Measurements from ENCODE around the gene MALL.
"Not testable (repeated sequence)": the region's sequence is repeated elsewhere in the genome, so short reads cannot be mapped to it uniquely, and the experiment has no call there.

The MALL gene

DNA sequence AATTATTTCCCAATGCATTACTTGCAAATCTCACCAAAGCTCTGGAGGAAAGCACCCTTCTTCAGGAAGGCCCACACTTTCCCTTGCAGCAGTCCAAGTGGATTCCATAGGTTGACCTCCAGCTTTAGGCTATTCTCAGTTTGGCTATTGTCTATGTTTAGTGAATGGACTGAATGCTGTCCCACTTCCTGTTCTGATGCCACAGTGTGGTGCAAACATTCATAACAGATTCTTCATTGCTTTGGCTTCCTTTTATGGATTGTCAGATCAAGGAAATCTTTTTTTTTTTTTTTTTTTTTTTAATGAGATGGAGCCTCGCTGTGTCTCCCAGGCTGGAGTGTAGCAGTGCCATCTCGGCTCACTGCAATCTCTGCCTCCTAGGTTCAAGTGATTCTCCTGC lies 55.1 kb downstream of the MALL start:
- not testable (repeated sequence) for H3K4me3 ChIP-seq (ENCODE audit: low read length); H3K27me3 ChIP-seq (ENCODE audit: control insufficient read depth, insufficient read depth, low read length); H3K27ac ChIP-seq (ENCODE audit: low read length); DNase-seq (ENCODE audit: low read depth, low spot score); H3K9me3 ChIP-seq (ENCODE audit: control insufficient read depth, insufficient read depth, low read length); H3K4me1 ChIP-seq (ENCODE audit: control insufficient read depth, insufficient read depth, low read length); H3K36me3 ChIP-seq (ENCODE audit: control insufficient read depth, insufficient read depth, low read length)
- WGBS (ENCODE audit: insufficient coverage, insufficient read length) = no CpG with 5 or more reads among the region's 2 CpGs

DNA sequence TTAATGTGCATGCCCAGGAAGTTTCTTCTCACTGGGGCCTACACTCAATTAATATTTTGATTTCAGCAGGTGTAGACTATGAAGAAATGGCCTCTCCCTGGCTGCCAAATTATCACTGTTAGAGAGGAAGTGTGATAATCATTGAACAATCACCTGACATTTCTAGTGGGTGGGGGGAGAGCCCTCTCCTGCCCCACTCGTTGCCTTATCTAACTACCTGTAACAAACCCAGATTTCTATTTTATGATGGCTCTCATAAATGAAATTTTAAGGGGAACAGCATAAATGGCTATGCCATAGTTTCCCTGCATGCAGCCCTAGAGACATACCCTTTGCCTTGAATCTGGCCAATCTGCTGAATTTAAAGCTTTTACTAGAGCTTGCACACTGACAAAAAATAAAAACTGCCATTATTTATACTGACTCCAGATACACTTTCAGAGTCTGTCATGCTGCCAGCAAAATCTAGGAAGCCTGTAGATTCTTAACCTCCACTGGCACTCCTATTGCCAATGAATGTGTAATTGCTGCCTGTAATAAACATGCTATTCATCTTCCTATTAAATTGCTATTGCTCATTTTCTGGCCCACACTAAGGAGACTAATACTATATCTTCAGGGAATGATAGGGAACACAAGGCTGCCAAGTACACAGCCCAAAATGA lies 55.8 kb downstream of the MALL start:
- H3K27me3 ChIP-seq (ENCODE audit: control insufficient read depth, insufficient read depth, low read length); DNase-seq (ENCODE audit: low read depth, low spot score); H3K27ac ChIP-seq (ENCODE audit: low read length); H3K4me3 ChIP-seq (ENCODE audit: low read length); H3K9me3 ChIP-seq (ENCODE audit: control insufficient read depth, insufficient read depth, low read length); H3K36me3 ChIP-seq (ENCODE audit: control insufficient read depth, insufficient read depth, low read length); H3K4me1 ChIP-seq (ENCODE audit: control insufficient read depth, insufficient read depth, low read length): not testable (repeated sequence)
- no CpG with 5 or more reads among the region's 1 CpG for WGBS (ENCODE audit: insufficient coverage, insufficient read length)

DNA sequence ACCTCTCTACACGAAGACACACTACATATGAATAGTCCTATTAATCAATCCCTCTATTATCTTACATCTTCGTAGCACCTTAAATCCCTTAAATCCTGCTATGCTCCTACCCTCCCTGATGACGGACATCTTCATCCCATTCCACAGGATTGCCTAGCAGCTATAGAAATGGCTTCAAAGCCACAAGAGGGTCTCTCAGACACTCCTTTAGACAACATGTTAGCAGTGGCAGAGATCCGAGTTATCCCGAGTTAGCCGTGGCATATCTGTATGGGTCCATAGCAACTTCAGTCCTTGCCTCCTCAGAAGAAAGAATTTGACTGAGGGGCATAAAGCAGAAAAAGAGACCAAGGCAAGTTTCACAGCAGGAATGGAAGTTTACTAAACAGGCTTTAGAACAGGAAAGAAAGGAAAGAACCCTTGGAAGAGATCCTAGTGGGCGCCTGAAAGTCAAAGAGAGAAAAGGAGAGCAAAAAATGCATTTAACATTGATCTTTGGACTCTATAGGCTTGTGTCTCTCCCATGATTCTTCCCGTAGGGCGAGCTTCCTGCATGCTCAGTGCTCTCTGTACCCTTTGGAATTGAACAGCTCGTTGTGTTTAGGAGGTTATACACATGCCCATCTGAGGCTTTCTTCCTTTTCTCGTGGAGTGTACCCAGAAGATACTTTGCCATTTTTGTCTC lies 56.5 kb downstream of the MALL start:
- not testable (repeated sequence) for H3K27me3 ChIP-seq (ENCODE audit: control insufficient read depth, insufficient read depth, low read length); H3K4me1 ChIP-seq (ENCODE audit: control insufficient read depth, insufficient read depth, low read length); H3K9me3 ChIP-seq (ENCODE audit: control insufficient read depth, insufficient read depth, low read length); H3K36me3 ChIP-seq (ENCODE audit: control insufficient read depth, insufficient read depth, low read length); DNase-seq (ENCODE audit: low read depth, low spot score); H3K4me3 ChIP-seq (ENCODE audit: low read length); H3K27ac ChIP-seq (ENCODE audit: low read length)
- no CpG with 5 or more reads among the region's 11 CpGs for WGBS (ENCODE audit: insufficient coverage, insufficient read length)

DNA sequence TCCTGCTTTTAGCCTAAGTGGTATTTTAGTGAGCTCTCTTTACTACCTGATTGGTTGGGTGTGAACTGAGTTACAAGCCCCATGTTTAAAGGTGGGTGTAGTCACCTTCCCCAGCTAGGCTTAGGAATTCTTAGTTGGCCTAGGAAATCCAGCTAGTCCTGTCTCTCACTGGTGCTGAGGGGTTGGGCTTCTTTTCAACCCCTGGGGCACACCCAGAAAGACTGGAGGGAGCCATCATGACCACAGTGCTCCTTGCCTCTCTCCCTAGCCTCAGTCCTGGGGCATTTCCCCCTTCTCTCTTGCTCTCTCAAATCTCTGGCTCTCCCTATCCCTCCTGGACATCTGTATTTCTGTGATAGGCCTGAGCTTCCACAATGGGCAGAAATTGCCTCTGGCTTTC lies 57.6 kb downstream of the MALL start:
- not testable (repeated sequence) for DNase-seq (ENCODE audit: low read depth, low spot score); H3K4me1 ChIP-seq (ENCODE audit: control insufficient read depth, insufficient read depth, low read length); H3K9me3 ChIP-seq (ENCODE audit: control insufficient read depth, insufficient read depth, low read length); H3K27ac ChIP-seq (ENCODE audit: low read length); H3K4me3 ChIP-seq (ENCODE audit: low read length); H3K36me3 ChIP-seq (ENCODE audit: control insufficient read depth, insufficient read depth, low read length); H3K27me3 ChIP-seq (ENCODE audit: control insufficient read depth, insufficient read depth, low read length)

DNA sequence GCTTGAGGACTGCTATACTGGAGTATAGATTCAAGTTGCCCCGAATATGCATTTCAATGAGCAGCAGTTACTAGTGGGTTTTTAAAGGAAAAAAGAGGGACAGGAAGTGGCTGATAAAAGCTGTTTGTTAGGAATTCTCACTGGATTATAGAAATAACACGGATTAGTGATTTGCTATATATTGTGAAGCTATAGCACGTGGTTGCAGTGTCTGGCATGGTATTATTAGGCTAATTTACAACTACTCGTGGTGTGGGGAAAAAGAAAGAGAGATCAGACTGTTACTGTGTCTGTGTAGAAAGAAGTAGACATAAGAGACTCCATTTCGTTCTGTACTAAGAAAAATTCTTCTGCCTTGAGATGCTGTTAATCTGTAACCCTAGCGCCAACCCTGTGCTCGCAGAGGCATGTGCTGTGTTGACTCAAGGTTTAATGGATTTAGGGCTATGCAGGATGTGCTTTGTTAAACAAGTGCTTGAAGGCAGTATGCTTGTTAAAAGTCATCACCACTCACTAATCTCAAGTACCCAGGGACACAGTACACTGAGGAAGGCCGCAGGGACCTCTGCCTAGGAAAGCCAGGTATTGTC lies 59.7 kb downstream of the MALL start:
- no CpG with 5 or more reads among the region's 8 CpGs for WGBS (ENCODE audit: insufficient coverage, insufficient read length)
- H3K9me3 ChIP-seq (ENCODE audit: control insufficient read depth, insufficient read depth, low read length); H3K4me3 ChIP-seq (ENCODE audit: low read length); DNase-seq (ENCODE audit: low read depth, low spot score); H3K36me3 ChIP-seq (ENCODE audit: control insufficient read depth, insufficient read depth, low read length); H3K27ac ChIP-seq (ENCODE audit: low read length); H3K4me1 ChIP-seq (ENCODE audit: control insufficient read depth, insufficient read depth, low read length); H3K27me3 ChIP-seq (ENCODE audit: control insufficient read depth, insufficient read depth, low read length): not testable (repeated sequence)

DNA sequence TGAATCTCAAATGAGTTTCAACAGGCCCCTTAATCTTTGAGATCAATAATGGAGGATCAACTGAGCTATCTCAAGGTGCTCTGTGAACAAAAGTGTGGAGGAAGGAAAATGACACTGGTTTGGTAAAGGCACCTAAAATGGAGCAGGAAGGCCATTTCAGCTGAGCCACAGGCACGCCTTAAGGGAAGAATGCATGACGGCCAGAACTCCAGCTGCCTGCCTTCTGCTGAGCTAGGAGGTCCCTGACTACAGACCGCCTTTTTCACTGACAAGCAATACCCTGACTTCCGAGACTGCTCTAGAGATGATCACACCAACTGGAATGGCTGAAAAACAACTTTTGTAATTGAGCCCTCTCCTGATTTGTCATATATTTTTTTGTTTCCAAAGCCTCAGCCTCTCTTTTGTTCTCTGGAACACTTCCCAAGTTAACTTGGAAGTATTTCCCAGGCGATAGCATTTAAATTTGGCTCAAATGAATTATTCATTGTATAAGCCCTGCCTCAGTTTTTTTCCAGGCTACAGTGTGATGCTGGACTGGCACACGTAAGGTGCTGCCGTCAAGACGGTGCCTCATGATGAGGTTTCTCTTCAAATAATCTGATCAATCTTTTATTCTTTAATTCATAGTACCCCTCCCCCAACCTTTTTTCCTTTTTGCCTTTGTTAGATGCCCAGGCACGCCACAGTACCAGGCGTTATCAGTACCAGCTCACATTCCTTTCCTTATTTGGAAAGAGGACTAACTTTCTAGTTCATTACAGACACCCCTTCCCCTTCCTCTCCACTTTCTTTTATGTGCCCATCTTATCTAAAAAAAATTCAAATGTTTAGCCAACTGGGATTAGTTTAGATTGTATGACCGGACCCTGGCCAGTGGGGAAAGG lies 60.9 kb downstream of the MALL start:
- H3K36me3 ChIP-seq (ENCODE audit: control insufficient read depth, insufficient read depth, low read length); H3K27ac ChIP-seq (ENCODE audit: low read length); H3K27me3 ChIP-seq (ENCODE audit: control insufficient read depth, insufficient read depth, low read length); H3K4me1 ChIP-seq (ENCODE audit: control insufficient read depth, insufficient read depth, low read length); H3K4me3 ChIP-seq (ENCODE audit: low read length); H3K9me3 ChIP-seq (ENCODE audit: control insufficient read depth, insufficient read depth, low read length): not testable (repeated sequence)
- WGBS (ENCODE audit: insufficient coverage, insufficient read length) = no CpG with 5 or more reads among the region's 11 CpGs
- peak; percentile 7 for DNase-seq (ENCODE audit: low read depth, low spot score)

DNA sequence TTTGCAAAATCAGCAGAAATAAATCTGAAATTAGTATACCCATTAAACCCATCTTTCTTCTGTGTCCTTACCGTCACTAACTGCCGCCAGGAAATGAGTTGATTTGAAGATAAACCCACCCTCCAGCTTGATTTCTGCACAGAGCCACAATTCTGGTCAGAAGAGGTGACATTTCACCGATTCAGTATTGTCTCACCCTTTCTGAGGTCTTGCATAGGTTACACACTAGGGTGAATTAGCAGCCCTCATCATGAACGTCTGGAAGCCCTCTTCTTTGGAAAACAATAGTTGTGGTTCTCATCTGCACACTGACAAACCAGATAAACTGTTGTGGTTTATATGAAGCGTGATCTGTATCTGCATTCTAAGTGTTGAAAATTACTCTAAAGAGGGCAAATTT lies 61.9 kb downstream of the MALL start:
- DNase-seq (ENCODE audit: low read depth, low spot score); H3K9me3 ChIP-seq (ENCODE audit: control insufficient read depth, insufficient read depth, low read length); H3K4me1 ChIP-seq (ENCODE audit: control insufficient read depth, insufficient read depth, low read length); H3K27me3 ChIP-seq (ENCODE audit: control insufficient read depth, insufficient read depth, low read length); H3K4me3 ChIP-seq (ENCODE audit: low read length); H3K27ac ChIP-seq (ENCODE audit: low read length); H3K36me3 ChIP-seq (ENCODE audit: control insufficient read depth, insufficient read depth, low read length): not testable (repeated sequence)
- WGBS (ENCODE audit: insufficient coverage, insufficient read length) = no CpG with 5 or more reads among the region's 5 CpGs

DNA sequence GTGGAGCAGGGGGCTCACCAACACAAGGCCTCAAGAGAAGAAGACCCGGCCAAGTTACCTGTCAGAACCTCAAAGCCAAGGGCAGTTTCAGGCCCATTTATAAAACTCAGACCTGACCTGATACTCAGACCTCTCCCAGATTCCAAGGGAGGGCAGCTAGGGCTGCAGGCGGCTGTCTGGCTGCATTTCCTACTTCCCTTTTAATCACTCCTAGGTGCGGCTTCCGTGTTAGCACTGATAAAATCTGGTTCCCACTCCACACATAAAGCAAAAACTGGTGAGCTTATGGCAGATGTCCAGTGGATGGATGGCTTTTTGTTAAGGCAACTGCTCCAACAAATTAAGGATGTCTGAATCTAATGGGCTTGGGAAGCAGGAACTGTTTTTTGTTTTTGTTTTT lies 63.5 kb downstream of the MALL start:
- not testable (repeated sequence) for H3K27ac ChIP-seq (ENCODE audit: low read length); H3K9me3 ChIP-seq (ENCODE audit: control insufficient read depth, insufficient read depth, low read length); DNase-seq (ENCODE audit: low read depth, low spot score); H3K4me3 ChIP-seq (ENCODE audit: low read length); H3K4me1 ChIP-seq (ENCODE audit: control insufficient read depth, insufficient read depth, low read length); H3K36me3 ChIP-seq (ENCODE audit: control insufficient read depth, insufficient read depth, low read length); H3K27me3 ChIP-seq (ENCODE audit: control insufficient read depth, insufficient read depth, low read length)
- no CpG with 5 or more reads among the region's 4 CpGs for WGBS (ENCODE audit: insufficient coverage, insufficient read length)

DNA sequence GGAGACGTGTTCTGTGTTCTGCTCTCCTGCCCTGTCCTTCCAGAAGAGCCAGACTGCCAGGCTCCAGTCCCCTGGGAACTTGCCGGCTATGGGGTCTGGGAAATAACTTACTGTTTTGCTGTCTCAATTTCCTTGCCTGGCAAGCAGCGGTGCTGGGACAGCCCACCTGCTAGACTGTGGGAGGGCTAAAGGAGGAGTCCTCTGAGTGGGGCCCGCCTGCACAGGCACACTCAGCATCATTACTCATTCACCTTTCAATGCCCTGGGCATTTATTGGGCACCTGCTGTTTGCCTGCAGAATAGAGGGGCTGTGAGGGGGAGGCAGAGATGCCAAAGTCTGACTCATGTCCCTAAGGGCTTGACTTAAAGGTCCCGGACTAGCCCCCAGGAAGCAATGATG lies 65.4 kb downstream of the MALL start:
- not testable (repeated sequence) for H3K4me3 ChIP-seq (ENCODE audit: low read length); H3K9me3 ChIP-seq (ENCODE audit: control insufficient read depth, insufficient read depth, low read length); H3K36me3 ChIP-seq (ENCODE audit: control insufficient read depth, insufficient read depth, low read length); H3K4me1 ChIP-seq (ENCODE audit: control insufficient read depth, insufficient read depth, low read length); H3K27ac ChIP-seq (ENCODE audit: low read length); H3K27me3 ChIP-seq (ENCODE audit: control insufficient read depth, insufficient read depth, low read length); DNase-seq (ENCODE audit: low read depth, low spot score)
- WGBS (ENCODE audit: insufficient coverage, insufficient read length) = no CpG with 5 or more reads among the region's 5 CpGs

DNA sequence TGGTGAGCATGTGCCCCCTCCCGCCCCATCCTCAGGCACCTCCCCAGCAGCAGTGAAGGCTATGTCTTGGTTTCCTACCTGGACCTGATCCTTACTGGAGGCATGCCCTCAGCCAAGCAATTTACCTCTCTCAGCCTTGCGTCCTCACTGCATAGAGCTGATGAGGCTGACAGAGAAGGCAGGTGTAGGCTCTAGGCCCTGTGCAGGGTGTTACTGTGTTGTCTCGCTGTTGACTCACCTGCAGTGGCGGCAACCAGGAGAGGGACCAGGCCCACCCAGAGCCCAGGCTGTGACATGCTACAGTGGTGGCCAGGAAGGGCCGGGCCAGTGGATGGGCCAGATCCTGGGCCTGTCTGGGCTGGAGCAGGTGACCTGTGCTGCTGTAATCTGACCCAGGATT lies 65.9 kb downstream of the MALL start:
- H3K36me3 ChIP-seq (ENCODE audit: control insufficient read depth, insufficient read depth, low read length); H3K9me3 ChIP-seq (ENCODE audit: control insufficient read depth, insufficient read depth, low read length); H3K27me3 ChIP-seq (ENCODE audit: control insufficient read depth, insufficient read depth, low read length); H3K4me3 ChIP-seq (ENCODE audit: low read length); DNase-seq (ENCODE audit: low read depth, low spot score); H3K4me1 ChIP-seq (ENCODE audit: control insufficient read depth, insufficient read depth, low read length); H3K27ac ChIP-seq (ENCODE audit: low read length): not testable (repeated sequence)
- no CpG with 5 or more reads among the region's 5 CpGs for WGBS (ENCODE audit: insufficient coverage, insufficient read length)

All from iPS DF 6.9 (cell line).